Ovary (tissue), 10 donors: ENCODE results near the gene LGALSL. TPM values are rescaled to one million over a fixed set of nuclear protein-coding genes. Genes with fewer than 3 reads are reported as not detected.

Experiments
- DNase-seq, 5 donors: peaks; one replicate each; pipeline ENCODE4 v3.0.0-alpha.2; 2019 to 2020
- H3K27ac ChIP-seq, 2 donors: fragments of 200-600 bp; one replicate each; pipeline versions ENCODE4 v1.5.1 to v1.8.0; 2019 to 2022
- H3K27me3 ChIP-seq: fragments of 200-600 bp; one replicate; pipeline ENCODE4 v1.8.0; 2022
- H3K36me3 ChIP-seq: fragments of 200-600 bp; sonication (generic); one replicate; pipeline ENCODE4 v1.5.1; 2019
- H3K4me1 ChIP-seq: one replicate; pipeline ENCODE4 v1.8.1; 2013; ENCODE audit warnings: mild to moderate bottlenecking, moderate library complexity; ENCODE audit not compliant: insufficient read depth
- H3K4me3 ChIP-seq: fragments of 200-600 bp; sonication (generic); one replicate; pipeline ENCODE4 v1.5.1; 2017
- H3K9me3 ChIP-seq, 2 donors: fragments of 200-600 bp in 1 of 2; sonication (generic) in 1 of 2; one replicate each; pipeline versions ENCODE4 v1.5.1 to v1.8.1; 2013 to 2019; ENCODE audit warnings: mild to moderate bottlenecking in 1 of 2, moderate library complexity in 1 of 2
- CTCF ChIP-seq, 3 donors: fragments of 450-650 bp in 2 of 3; fragments of 200-600 bp in 1 of 3; IDR thresholded peaks; one replicate each; pipeline versions ENCODE4 v1.5.1 to v1.8.0; 2016 to 2022; ENCODE audit warnings: antibody characterized with exemption in 3 of 3, mild to moderate bottlenecking in 1 of 3
- EP300 ChIP-seq: sonication (generic); formaldehyde crosslinking; IDR thresholded peaks from one replicate; pipeline ENCODE4 v1.6.1; 2017; ENCODE audit warnings: antibody characterized with exemption
- POLR2A ChIP-seq: fragments of 450-650 bp; IDR thresholded peaks from one replicate; pipeline ENCODE4 v1.6.1; 2017; ENCODE audit warnings: antibody characterized with exemption, mild to moderate bottlenecking, moderate library complexity
- WGBS, 3 donors: extraction: QIAGEN DNeasy Blood & Tissue Kit in 1 of 3; methylation state at CpG; one replicate each; pipeline versions ENCODE4 v1.1.5 to v1.1.7; 2013 to 2017; 5-methylcytosine and 5-hydroxymethylcytosine counted together
- intact Hi-C, 4 donors: fragments of 100-400 bp; cut with DNase I; formaldehyde crosslinking; loops; one replicate each; pipeline versions ENCODE4 v1.11.0 to v1.15.1; 2022 to 2023
- long read RNA-seq, 3 donors: library from polyadenylated mRNA in 2 of 3; unstranded in 2 of 3; transcript quantifications; one replicate each; pipeline ENCODE4 v2.0.0 and lab custom pipeline, GENCODE V29; 2021 to 2026
- polyA plus RNA-seq, 2 donors: library from polyadenylated mRNA; stranded (reverse); fragments of 200-250 nt in 1 of 2; fragments of 350-450 nt in 1 of 2; fragmentation: Illumina TruSeq in 1 of 2; extraction: RNeasy Lipid Tissue Mini Kit (QIAGEN cat#74804) in 1 of 2; gene quantifications; one replicate each; pipeline ENCODE4 v1.2.3, GENCODE V29; 2013 to 2014
- total RNA-seq, 7 donors: library from RNA; depleted of rRNA in 2 of 7; stranded (reverse); fragments of >200 nt in 2 of 7; fragmentation: NEBNext Ultra II Directional in 3 of 7; extraction: Animal tissue kit (Norgen Biotek cat#: 25700) in 3 of 7; gene quantifications; one replicate each; pipeline versions ENCODE4 v1.1.0 to v1.2.4, GENCODE V29; 2016 to 2023
- donor health status: DM: no; HTN: no; CAD: no; lungs with moderate emphysema.
- donor health status: DM: no; HTN: no; CAD: no.
- donor health status: Bipolar disorder and iron deficiency.
- donor health status: DM: yes; HTN: yes; CAD: no.
- donor health status: DM: no; HTN: no; CAD: no.
- donor health status: DM: yes; HTN: yes; CAD: no.

The LGALSL gene
- total RNA-seq (10 to 100 TPM; 10.5 to 22.0 (median 15.5) TPM), polyA plus RNA-seq (10 to 100 TPM in 1 of 2 donors, 1 to 10 TPM in 1; 6.8 to 17.0 TPM)
- long read RNA-seq, donor 1, partial matches to known transcripts = 0 of 5 reads
- long read RNA-seq, donor 1, other reads (novel, unspliced or antisense) = 1 of 5 reads
- long read RNA-seq, donor 2, transcript LGALSL-201 (5 exons, 3,926 nt) = major isoform, 10 of 11 reads
- long read RNA-seq, donor 2, partial matches to known transcripts = 0 of 11 reads
- long read RNA-seq, donor 2, other reads (novel, unspliced or antisense) = 0 of 11 reads
- long read RNA-seq, donor 3, transcript LGALSL-201 (5 exons, 3,926 nt) = major isoform, 20 of 23 reads
- long read RNA-seq, donor 3, partial matches to known transcripts = 3 of 23 reads
- long read RNA-seq, donor 3, other reads (novel, unspliced or antisense) = 0 of 23 reads

GRCh38 chr2:64453770-64454385 is at the start of gene LGALSL:
Gene LGALSL, plus strand, starts transcription at chr2:64454162. Its CDS starts 384 bp downstream, at chr2:64454546.
- peak within 1 kb of the TSS; percentile 91 for H3K4me3 ChIP-seq
- no peaks in the 10 kb centered on the region for H3K27me3 ChIP-seq
- intact Hi-C loops = loop anchor here in 2 of 4 donors (10.0 kb wide), 1 partner anchor 49 kb away; no protein-coding TSS in a partner anchor
- DNase-seq = peak; percentile 76 to 83 (median 79)
- H3K36me3 ChIP-seq = no peaks in the 10 kb centered on the region
- H3K27ac ChIP-seq = peak within 1 kb of the TSS; percentile 97 to 99
- H3K4me1 ChIP-seq = peaks cover 4% of the 10 kb centered on the region
- TF ChIP-seq EP300 (no peak), POLR2A (peak; percentile 66), CTCF (IDR thresholded peaks at IDR 0.05) (peak in 1 of 3 donors; percentile 7)
- H3K9me3 ChIP-seq = no peaks in the 10 kb centered on the region
- 0 to 1% (median 0%) methylated on average over 30 to 52 of the region's 52 CpGs for WGBS, 3 donors

- Histone ChIP-seq H3K36me3 (no peaks in the 10 kb centered on the region), H3K27me3 (no peaks in the 10 kb centered on the region), H3K4me3 (no peak overlapping the region), H3K9me3 (no peaks in the 10 kb centered on the region), H3K4me1 (peaks cover 24% of the 10 kb centered on the region), H3K27ac (peak overlapping the region in 1 of 2 donors; percentile 80)
- intact Hi-C loops = loop anchor here in 2 of 4 donors (10.0 kb wide), 1 partner anchor 50 kb away; the partner anchor contains the start of gene LGALSL (in 2 of the 2)
- peak; percentile 38 to 77 (median 69) for DNase-seq
- WGBS, 3 donors = 10 to 12% (median 11%) methylated on average over 9 of the region's 9 CpGs
- TF ChIP-seq CTCF (IDR thresholded peaks at IDR 0.05) (no peak), EP300 (no peak), POLR2A (no peak)
Observed at GRCh38 chr2:64404743-64405142, 49.2 kb upstream of the LGALSL start.

GRCh38 chr2:64405581-64406406 is 48.2 kb upstream of the LGALSL start:
- intact Hi-C loops = loop anchor here in 2 of 4 donors (10.0 kb wide), 1 partner anchor 49 kb away; the partner anchor contains the start of gene LGALSL (in 2 of the 2)
- Histone ChIP-seq H3K4me1 (peaks cover 24% of the 10 kb centered on the region), H3K36me3 (no peaks in the 10 kb centered on the region), H3K9me3 (no peaks in the 10 kb centered on the region), H3K27ac (no peak overlapping the region), H3K4me3 (no peak overlapping the region), H3K27me3 (no peaks in the 10 kb centered on the region)
- DNase-seq = peak in 3 of 5 donors; percentile 15 to 38 (median 33)
- 50 to 53% (median 52%) methylated on average over 11 of the region's 11 CpGs for WGBS, 3 donors
- TF ChIP-seq EP300 (no peak), CTCF (IDR thresholded peaks at IDR 0.05) (no peak), POLR2A (no peak)

- Histone ChIP-seq H3K4me3 (no peak overlapping the region), H3K36me3 (no peaks in the 10 kb centered on the region), H3K9me3 (no peaks in the 10 kb centered on the region), H3K27ac (no peak overlapping the region), H3K27me3 (no peaks in the 10 kb centered on the region), H3K4me1 (peaks cover 24% of the 10 kb centered on the region)
- DNase-seq = peak; percentile 28 to 56 (median 45)
- intact Hi-C loops = loop anchor here in 2 of 4 donors (10.0 kb wide), 1 partner anchor 48 kb away; the partner anchor contains the start of gene LGALSL (in 2 of the 2)
- TF ChIP-seq EP300 (no peak), POLR2A (no peak), CTCF (IDR thresholded peaks at IDR 0.05) (no peak)
- WGBS, 3 donors = 17 to 46% (median 34%) methylated on average over 2 of the region's 2 CpGs
Observed at GRCh38 chr2:64406407-64406774, 47.6 kb upstream of the LGALSL start.
